Astrocyte (in vitro differentiated cells and primary cell): ENCODE measurements around the gene THOC3.
"Not testable (repeated sequence)": the region's sequence is repeated elsewhere in the genome, so short reads cannot be mapped to it uniquely, and the experiment has no call there.

Source experiments
- CTCF ChIP-seq: IDR thresholded peaks from 2 replicates; pipeline ENCODE4 v1.5.1; 2011; ENCODE audit warnings: low read depth, mild to moderate bottlenecking, inconsistent platforms, low read length, moderate library complexity; ENCODE audit not compliant: insufficient read depth
- EZH2 ChIP-seq: IDR thresholded peaks from 2 replicates; pipeline ENCODE4 v1.6.1; 2012; ENCODE audit warnings: mild to moderate bottlenecking, low read length, inconsistent platforms; ENCODE audit not compliant: insufficient read depth

- TF ChIP-seq CTCF, EZH2: not testable (repeated sequence)
These were observed 28.7 kb upstream of the THOC3 start for GRCh38 chr5:175996791-175997190.
